HEK293T (cell line): Measurements from ENCODE around the gene MARCHF4.

Source experiments
- CTBP1 ChIP-seq: fragments of 450-650 bp; IDR thresholded peaks from 2 replicates; pipeline ENCODE4 v1.6.1; 2016; ENCODE audit warnings: borderline replicate concordance
- FOXA1 ChIP-seq: fragments of 450-650 bp; IDR thresholded peaks from 2 replicates; pipeline ENCODE4 v1.6.1; 2016; ENCODE audit warnings: mild to moderate bottlenecking
- HDGF ChIP-seq: fragments of 450-650 bp; IDR thresholded peaks from 2 replicates; pipeline ENCODE4 v1.6.1; 2017; ENCODE audit warnings: antibody characterized with exemption, borderline replicate concordance
- L3MBTL2 ChIP-seq: fragments of 450-650 bp; conservative IDR thresholded peaks from 2 replicates; pipeline ENCODE4 v1.6.1; 2016; ENCODE audit warnings: mild to moderate bottlenecking
- NFRKB ChIP-seq: fragments of 450-650 bp; IDR thresholded peaks from 2 replicates; pipeline ENCODE4 v1.6.1; 2016; ENCODE audit warnings: mild to moderate bottlenecking, moderate library complexity
- TARDBP ChIP-seq: fragments of 450-650 bp; IDR thresholded peaks from 2 replicates; pipeline ENCODE4 v1.6.1; 2016
- TF ChIP-seq, protein P1 (sequence below): fragments of 450-650 bp; IDR thresholded peaks from 2 replicates; pipeline ENCODE4 v1.6.1; 2016

DNA sequence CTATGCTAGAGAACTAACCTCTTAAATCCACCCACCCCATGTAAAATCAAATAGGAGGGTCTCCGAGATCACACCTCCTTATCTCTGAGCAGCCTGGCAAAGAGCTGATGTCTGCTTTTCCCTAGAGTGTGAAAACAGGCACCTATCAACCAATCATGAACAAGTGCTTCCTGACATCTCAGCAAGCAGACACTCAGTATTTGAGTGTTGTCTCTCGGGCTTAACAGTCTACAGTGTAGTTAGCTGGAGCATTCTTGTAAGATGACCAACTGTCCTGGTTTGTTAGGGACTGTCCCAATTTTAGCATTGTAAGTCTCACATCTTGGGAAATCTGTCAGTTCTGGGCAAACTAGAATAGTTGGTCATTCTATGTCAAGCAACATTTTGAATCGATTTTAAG, 26.4 kb downstream of the MARCHF4 start:
- TF ChIP-seq HDGF (no peak), NFRKB (no peak), L3MBTL2 (no peak), FOXA1 (no peak), CTBP1 (no peak), TARDBP (no peak)
- TF ChIP-seq, protein P1, sequence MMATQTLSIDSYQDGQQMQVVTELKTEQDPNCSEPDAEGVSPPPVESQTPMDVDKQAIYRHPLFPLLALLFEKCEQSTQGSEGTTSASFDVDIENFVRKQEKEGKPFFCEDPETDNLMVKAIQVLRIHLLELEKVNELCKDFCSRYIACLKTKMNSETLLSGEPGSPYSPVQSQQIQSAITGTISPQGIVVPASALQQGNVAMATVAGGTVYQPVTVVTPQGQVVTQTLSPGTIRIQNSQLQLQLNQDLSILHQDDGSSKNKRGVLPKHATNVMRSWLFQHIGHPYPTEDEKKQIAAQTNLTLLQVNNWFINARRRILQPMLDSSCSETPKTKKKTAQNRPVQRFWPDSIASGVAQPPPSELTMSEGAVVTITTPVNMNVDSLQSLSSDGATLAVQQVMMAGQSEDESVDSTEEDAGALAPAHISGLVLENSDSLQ = no peak
